Activated B cell treated with CpG ODN at 0.5 μM for 24 hours (primary cell): ENCODE measurements around the gene WDR88. TPM values are rescaled to one million over a fixed set of nuclear protein-coding genes. Genes with fewer than 3 reads are reported as not detected.

Source experiments
- ATAC-seq: fragments of 200-7000 bp; cut with Tn5 transposase; one replicate; pipeline ENCODE4 v1.10.0; 2021; ENCODE audit warnings: low read depth, mild to moderate bottlenecking, moderate library complexity
- CTCF ChIA-PET: fragments of 350-600 bp; sonication (Branson Sonifier 250); formaldehyde crosslinking; loops from one replicate; lab custom pipeline; 2021; ENCODE audit warnings: antibody characterized with exemption; lab: Charles Lee
- POLR2A ChIA-PET: fragments of 350-600 bp; sonication (Branson Sonifier 250); formaldehyde crosslinking; loops from one replicate; lab custom pipeline; 2021; ENCODE audit warnings: antibody characterized with exemption; lab: Charles Lee
- DNase-seq: peaks from one replicate; pipeline ENCODE4 v3.0.0; 2022
- H3K27ac Mint-ChIP-seq: one replicate; pipeline ENCODE4 v1.8.0; 2020; ENCODE audit warnings: mixed read lengths
- H3K27me3 Mint-ChIP-seq: one replicate; pipeline ENCODE4 v1.8.0; 2021; ENCODE audit warnings: mixed read lengths
- H3K36me3 Mint-ChIP-seq: one replicate; pipeline ENCODE4 v1.8.0; 2021; ENCODE audit warnings: low read depth, mixed read lengths
- H3K4me1 Mint-ChIP-seq: one replicate; pipeline ENCODE4 v1.8.0; 2021; ENCODE audit warnings: mixed read lengths
- H3K4me3 Mint-ChIP-seq: one replicate; pipeline ENCODE4 v1.8.0; 2020; ENCODE audit warnings: mild to moderate bottlenecking, mixed read lengths
- H3K9me3 Mint-ChIP-seq: one replicate; pipeline ENCODE4 v1.8.0; 2020; ENCODE audit warnings: mixed read lengths
- intact Hi-C: fragments of 100-400 bp; cut with micrococcal nuclease; formaldehyde crosslinking; loops from one replicate; pipeline ENCODE4 v1.15.1; 2024
- total RNA-seq: library from RNA; stranded (reverse); gene quantifications from 2 replicates; pipeline ENCODE4 v1.2.3, GENCODE V29; 2022
- TF ChIP-seq, protein P1 (sequence below): fragments of 200-600 bp; IDR thresholded peaks from one replicate; pipeline ENCODE4 v1.8.0; 2022; ENCODE audit warnings: antibody characterized with exemption, mild to moderate bottlenecking

Gene WDR88
- total RNA-seq, 1 donor from 2014 or later, result 0.51 TPM

DNA sequence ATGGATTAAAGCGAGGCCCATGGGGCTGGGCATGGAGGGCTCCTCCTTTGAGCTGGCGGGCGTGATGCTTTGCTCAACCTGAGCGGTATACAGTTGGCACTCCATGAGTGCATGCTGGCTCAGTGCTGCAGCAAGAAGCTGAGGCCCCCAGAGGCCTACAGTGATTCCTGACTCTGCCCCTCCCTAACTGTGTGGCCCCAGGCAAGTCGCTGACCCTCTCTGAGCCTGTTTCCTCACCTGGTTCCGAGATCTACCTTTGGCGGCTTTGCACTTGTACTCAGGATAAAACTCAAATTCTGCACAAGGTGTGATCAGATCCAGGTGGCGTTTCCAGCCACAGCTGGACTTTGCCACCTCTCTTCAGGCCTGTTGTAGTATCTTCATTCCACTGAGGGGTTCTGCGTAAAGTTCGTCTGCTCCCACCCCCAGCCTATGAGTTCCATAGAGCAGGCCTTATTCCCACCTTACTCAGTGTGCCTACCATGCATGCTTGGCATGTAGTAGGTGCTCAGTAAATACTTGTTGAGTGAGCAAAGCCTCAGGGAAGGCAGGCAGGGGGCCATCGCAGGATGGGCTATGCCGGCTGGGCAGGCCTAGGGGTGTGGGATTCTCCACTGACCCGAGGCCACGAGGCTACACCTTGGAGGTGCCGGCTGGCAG is 70.1 kb downstream of the WDR88 start:
- POLR2A ChIA-PET, result no interaction called here
- no peak for DNase-seq
- Mint-ChIP-seq H3K27ac (no peak overlapping the region), H3K27me3 (no peaks in the 10 kb centered on the region), H3K9me3 (no peaks in the 10 kb centered on the region), H3K36me3 (no peaks in the 10 kb centered on the region), H3K4me1 (no peaks in the 10 kb centered on the region), H3K4me3 (no peak overlapping the region)
- intact Hi-C loops, result no loop called here
- CTCF ChIA-PET, result no interaction called here
- TF ChIP-seq, protein P1, sequence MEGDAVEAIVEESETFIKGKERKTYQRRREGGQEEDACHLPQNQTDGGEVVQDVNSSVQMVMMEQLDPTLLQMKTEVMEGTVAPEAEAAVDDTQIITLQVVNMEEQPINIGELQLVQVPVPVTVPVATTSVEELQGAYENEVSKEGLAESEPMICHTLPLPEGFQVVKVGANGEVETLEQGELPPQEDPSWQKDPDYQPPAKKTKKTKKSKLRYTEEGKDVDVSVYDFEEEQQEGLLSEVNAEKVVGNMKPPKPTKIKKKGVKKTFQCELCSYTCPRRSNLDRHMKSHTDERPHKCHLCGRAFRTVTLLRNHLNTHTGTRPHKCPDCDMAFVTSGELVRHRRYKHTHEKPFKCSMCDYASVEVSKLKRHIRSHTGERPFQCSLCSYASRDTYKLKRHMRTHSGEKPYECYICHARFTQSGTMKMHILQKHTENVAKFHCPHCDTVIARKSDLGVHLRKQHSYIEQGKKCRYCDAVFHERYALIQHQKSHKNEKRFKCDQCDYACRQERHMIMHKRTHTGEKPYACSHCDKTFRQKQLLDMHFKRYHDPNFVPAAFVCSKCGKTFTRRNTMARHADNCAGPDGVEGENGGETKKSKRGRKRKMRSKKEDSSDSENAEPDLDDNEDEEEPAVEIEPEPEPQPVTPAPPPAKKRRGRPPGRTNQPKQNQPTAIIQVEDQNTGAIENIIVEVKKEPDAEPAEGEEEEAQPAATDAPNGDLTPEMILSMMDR, result no peak
- ATAC-seq, result no peak

DNA sequence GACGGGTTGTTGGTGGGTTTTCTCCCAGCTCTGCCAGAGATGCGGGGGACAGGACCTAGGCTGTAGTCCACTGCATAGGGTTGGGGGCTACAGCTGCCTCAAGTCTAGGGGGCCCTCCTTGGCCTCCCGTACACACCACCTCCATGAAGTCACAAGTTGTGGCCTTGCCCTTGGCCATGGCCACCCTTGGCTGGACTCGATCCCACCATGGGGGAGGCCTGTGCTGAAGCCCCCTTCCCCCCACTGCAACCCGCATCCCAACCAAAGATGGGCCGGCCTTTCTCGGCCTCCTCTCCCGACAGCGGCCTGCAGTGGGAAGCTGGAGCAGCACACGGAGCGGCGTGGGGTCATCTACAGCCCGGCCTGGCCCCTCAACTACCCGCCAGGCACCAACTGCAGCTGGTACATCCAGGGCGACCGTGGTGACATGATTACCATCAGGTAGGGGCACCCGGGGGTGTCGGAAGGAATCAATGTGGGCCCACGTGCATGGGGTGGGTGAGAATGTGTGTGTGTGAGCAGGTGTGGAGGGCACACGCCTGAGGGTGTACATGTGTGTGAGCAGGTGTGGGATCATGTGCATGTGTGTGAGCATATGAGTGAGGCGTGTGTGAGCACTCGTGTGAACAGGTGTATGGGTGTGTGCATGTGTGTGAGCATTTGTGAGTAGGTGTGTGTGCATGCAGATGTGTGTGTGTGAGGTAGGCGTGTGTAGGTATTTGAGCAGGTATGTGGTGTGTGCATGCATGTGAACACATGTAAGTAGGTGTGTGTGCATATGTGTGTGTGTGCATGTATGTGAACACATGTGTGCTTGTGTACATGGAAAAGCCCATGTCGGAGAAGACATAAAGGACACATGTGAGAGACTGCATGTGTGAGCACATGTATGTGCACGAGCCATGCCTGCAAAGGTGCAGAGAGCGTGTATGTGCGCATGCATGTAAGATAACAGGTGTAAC is 70.9 kb downstream of the WDR88 start:
- TF ChIP-seq, protein P1, result no peak
- DNase-seq, result no peak
- ChIA-PET POLR2A (no interaction called here), CTCF (no interaction called here)
- Mint-ChIP-seq H3K27ac (no peak overlapping the region), H3K9me3 (no peaks in the 10 kb centered on the region), H3K4me1 (no peaks in the 10 kb centered on the region), H3K36me3 (no peaks in the 10 kb centered on the region), H3K4me3 (no peak overlapping the region), H3K27me3 (no peaks in the 10 kb centered on the region)
- intact Hi-C loops, result no loop called here
- ATAC-seq, result no peak

DNA sequence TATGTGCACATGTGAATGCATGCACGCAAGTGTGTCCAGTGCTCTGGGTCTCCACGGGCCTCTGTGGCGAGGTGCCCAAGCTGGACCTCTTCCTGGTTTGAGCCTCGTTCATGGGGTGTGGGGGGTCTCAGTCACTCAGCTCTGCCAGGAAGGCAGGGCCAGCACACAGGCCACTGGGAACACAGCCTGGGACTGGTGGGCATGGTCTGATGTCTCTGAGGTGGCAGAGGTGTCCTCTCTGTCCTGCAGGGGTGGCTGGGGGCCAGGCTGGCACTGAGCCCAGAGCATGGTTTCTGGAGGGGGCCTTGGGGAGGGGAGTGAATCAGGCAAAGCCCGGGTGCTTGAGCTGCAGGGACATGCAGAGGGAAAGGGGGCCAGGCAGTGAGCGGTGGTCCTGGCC is 71.6 kb downstream of the WDR88 start:
- intact Hi-C loops, result no loop called here
- H3K27ac Mint-ChIP-seq, result no peak overlapping the region
- DNase-seq, result no peak
- CTCF ChIA-PET, result no interaction called here
- ATAC-seq, result no peak
- no peak overlapping the region for H3K4me3 Mint-ChIP-seq
- TF ChIP-seq, protein P1, result no peak
- H3K9me3 Mint-ChIP-seq, result no peaks in the 10 kb centered on the region
- no peaks in the 10 kb centered on the region for H3K4me1 Mint-ChIP-seq
- no peaks in the 10 kb centered on the region for H3K36me3 Mint-ChIP-seq
- H3K27me3 Mint-ChIP-seq, result no peaks in the 10 kb centered on the region
- POLR2A ChIA-PET, result no interaction called here

DNA sequence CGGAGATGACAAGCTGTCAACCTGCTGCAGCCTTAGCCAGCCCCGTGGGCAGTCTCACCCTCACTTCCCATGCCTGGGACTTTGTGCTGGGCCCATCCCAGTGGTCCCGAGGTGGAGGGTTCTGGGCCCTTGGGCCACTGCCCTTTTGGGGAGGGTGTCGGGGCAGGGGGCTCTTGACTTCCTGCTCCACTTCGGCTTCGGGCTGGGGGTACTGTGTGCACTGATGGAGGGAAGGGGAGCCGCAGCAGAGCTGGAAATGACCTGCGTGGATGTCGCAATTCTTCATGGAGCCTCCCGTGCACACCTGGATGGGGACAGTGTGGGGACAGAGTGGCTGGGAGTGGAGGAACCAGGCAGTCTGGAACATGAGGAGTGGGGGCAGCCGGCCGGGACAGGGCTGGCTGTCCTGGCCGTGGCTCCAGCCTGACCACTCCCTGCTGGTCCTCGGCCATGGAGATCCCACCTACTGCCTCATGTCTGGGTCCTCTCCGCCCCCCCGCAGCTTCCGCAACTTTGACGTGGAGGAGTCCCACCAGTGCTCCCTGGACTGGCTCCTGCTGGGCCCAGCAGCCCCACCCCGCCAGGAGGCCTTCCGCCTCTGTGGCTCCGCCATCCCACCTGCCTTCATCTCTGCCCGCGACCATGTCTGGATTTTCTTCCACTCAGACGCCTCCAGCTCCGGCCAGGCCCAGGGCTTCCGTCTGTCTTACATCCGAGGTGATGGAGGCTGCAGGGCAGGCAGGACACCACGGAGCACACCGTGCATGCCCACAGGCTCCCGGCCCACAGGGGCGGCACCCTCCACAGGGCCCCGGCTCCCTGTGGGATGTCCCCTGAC is 72.4 kb downstream of the WDR88 start:
- H3K27ac Mint-ChIP-seq, result no peak overlapping the region

More for the DNA sequence above, 72.4 kb downstream of the WDR88 start:
- Mint-ChIP-seq H3K27me3 (no peaks in the 10 kb centered on the region), H3K4me1 (no peaks in the 10 kb centered on the region), H3K4me3 (no peak overlapping the region), H3K9me3 (no peaks in the 10 kb centered on the region), H3K36me3 (no peaks in the 10 kb centered on the region)
- CTCF ChIA-PET, result no interaction called here
- intact Hi-C loops, result no loop called here
- DNase-seq (no peak), ATAC-seq (no peak)
- TF ChIP-seq, protein P1, result no peak
- POLR2A ChIA-PET, result no interaction called here
